ENCODE results near the gene TTI1. TPM values are rescaled to one million over a fixed set of nuclear protein-coding genes. Genes with fewer than 3 reads are reported as not detected.

The TTI1 gene
- total RNA-seq, 4 donors from 2014 or later = 4.5 to 19.5 (median 9.4) TPM

DNA sequence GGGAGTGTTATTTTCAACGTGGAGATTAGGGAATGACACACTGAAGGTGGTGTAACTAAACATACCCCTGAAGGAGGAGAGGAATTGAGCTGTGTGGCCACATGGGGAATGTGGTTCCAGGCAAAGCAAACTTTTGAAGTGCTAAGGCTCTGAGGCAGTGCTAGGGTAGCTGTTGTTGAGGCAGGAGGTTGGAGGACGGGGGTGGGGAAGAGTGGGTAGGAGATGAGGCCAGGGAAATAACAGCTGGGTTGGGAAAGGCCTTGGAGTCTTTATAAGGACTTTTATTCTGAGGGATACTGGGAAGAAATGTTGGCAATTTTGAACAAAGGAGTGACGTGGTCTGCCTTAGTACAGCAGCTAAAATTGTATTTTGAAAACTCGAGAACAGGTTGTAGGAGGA, 13.3 kb upstream of the TTI1 start:
- Histone ChIP-seq H3K27me3 (no peaks in the 10 kb centered on the region), H3K4me3 (no peak overlapping the region), H3K9me3 (no peaks in the 10 kb centered on the region), H3K27ac (no peak overlapping the region), H3K36me3 (peaks cover 0 to 25% (median 5%) of the 10 kb centered on the region in 4 donors), H3K4me1 (no peaks in the 10 kb centered on the region)
- DNase-seq = no peak
- WGBS, 2 donors (ENCODE audit: low coverage in 1 of 2) = 77 to 86% methylated on average over 4 of the region's 4 CpGs
- intact Hi-C loops (cut with DNase I; ENCODE audit: low total_unique reads) (no loop called here), in situ Hi-C loops (cut with MboI; ENCODE audit: low pct_ligation_motif_present in 1 of 4, low pct_unique_long_range_greater_than_20kb in 1 of 4, low sequenced_read_pairs in 3 of 4) (no loop called here)
- TF ChIP-seq POLR2A (IDR thresholded peaks at IDR 0.05) = no peak
- no peak for TF ChIP-seq POLR2AphosphoS5 (IDR thresholded peaks at IDR 0.05)

DNA sequence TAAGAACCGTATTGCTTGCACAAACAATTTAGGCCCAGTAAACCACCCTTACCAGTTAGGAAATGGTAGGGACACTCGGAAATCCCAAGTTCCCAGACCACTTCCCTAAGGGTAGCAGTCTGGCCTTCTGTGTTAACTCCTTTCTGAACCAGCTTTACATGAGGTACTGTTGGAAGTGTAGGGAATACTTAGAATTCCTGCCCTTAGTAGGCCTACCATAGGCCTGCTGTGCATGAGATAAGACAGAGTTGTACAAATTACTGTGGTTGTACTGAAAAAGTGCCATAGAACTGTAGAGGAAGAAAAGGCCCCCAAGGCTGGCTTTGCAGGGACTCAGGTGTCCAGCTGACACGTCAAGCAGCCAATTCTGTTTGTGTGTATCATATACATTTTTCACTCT, 11.4 kb upstream of the TTI1 start:
- TF ChIP-seq POLR2A (IDR thresholded peaks at IDR 0.05) = no peak
- no peak for TF ChIP-seq POLR2AphosphoS5 (IDR thresholded peaks at IDR 0.05)
- TF ChIP-seq, protein P1, sequence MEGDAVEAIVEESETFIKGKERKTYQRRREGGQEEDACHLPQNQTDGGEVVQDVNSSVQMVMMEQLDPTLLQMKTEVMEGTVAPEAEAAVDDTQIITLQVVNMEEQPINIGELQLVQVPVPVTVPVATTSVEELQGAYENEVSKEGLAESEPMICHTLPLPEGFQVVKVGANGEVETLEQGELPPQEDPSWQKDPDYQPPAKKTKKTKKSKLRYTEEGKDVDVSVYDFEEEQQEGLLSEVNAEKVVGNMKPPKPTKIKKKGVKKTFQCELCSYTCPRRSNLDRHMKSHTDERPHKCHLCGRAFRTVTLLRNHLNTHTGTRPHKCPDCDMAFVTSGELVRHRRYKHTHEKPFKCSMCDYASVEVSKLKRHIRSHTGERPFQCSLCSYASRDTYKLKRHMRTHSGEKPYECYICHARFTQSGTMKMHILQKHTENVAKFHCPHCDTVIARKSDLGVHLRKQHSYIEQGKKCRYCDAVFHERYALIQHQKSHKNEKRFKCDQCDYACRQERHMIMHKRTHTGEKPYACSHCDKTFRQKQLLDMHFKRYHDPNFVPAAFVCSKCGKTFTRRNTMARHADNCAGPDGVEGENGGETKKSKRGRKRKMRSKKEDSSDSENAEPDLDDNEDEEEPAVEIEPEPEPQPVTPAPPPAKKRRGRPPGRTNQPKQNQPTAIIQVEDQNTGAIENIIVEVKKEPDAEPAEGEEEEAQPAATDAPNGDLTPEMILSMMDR (IDR thresholded peaks at IDR 0.05) = no peak
- no peak for TF ChIP-seq EP300 (IDR thresholded peaks at IDR 0.05; ENCODE audit: low read depth)
- no peaks in the 10 kb centered on the region for H3K4me1 ChIP-seq
- no peak overlapping the region for H3K4me3 ChIP-seq
- WGBS, 2 donors (ENCODE audit: low coverage in 1 of 2) = 92% methylated on average over 3 of the region's 3 CpGs; no CpG with 5 or more reads in 1 of the 2 donors
- in situ Hi-C loops (cut with MboI; ENCODE audit: low pct_ligation_motif_present in 1 of 4, low pct_unique_long_range_greater_than_20kb in 1 of 4, low sequenced_read_pairs in 3 of 4) = no loop called here
- H3K36me3 ChIP-seq = peaks cover 0 to 37% (median 5%) of the 10 kb centered on the region in 4 donors
- H3K9me3 ChIP-seq = no peaks in the 10 kb centered on the region
- H3K27me3 ChIP-seq = no peaks in the 10 kb centered on the region
- DNase-seq = no peak
- intact Hi-C loops (cut with DNase I; ENCODE audit: low total_unique reads) = no loop called here
- no peak overlapping the region for H3K27ac ChIP-seq

DNA sequence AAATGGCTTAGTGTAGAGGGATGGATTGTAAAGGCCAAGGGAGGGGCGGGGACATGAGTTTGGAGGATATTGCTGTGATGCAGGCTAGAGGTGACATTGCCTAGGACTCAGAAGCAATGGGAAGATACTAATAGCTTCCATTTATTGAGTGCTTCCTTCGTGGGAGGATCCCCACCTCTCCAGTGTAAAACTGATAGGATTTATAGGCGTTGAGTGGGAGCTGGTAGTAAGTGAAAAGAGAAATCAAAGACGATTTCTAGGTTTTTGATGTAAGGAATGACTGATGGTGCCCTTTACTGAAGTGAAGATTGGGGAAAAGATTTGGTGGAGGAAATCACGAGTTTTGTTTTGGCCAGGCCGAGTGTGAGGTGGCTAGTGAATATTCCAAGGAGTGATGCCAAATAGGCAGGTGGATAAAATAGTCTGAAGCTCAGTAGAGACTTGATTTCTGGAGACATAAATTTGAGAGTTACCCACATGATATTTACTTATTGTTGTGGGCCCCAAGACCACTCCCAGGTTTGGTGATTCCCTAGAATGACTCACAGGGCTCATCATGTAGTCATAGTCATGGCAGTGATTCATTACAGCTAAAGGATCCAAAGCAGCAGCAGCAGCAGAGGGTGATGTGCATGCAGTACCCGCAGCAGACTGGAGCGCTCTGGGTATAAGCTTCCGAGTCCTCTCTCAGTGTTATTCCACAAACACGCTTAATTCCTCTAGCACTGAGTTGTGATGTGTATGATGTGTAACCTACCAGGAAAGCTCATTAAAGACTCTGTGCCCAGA, 10.4 kb upstream of the TTI1 start:
- H3K27me3 ChIP-seq = no peaks in the 10 kb centered on the region
- H3K27ac ChIP-seq = no peak overlapping the region
- H3K9me3 ChIP-seq = no peaks in the 10 kb centered on the region
- H3K4me3 ChIP-seq = no peak overlapping the region
- no peak for DNase-seq
- no peaks in the 10 kb centered on the region for H3K4me1 ChIP-seq
- intact Hi-C loops (cut with DNase I; ENCODE audit: low total_unique reads) (no loop called here), in situ Hi-C loops (cut with MboI; ENCODE audit: low pct_ligation_motif_present in 1 of 4, low pct_unique_long_range_greater_than_20kb in 1 of 4, low sequenced_read_pairs in 3 of 4) (no loop called here)
- no peak for TF ChIP-seq EP300 (IDR thresholded peaks at IDR 0.05; ENCODE audit: low read depth)
- TF ChIP-seq, protein P1 (IDR thresholded peaks at IDR 0.05) = no peak
- no peak for TF ChIP-seq POLR2AphosphoS5 (IDR thresholded peaks at IDR 0.05)
- TF ChIP-seq POLR2A (IDR thresholded peaks at IDR 0.05) = no peak
- H3K36me3 ChIP-seq = peaks cover 0 to 35% (median 5%) of the 10 kb centered on the region in 4 donors
- WGBS, 2 donors (ENCODE audit: low coverage in 1 of 2) = 85 to 91% methylated on average over 6 to 10 of the region's 10 CpGs

DNA sequence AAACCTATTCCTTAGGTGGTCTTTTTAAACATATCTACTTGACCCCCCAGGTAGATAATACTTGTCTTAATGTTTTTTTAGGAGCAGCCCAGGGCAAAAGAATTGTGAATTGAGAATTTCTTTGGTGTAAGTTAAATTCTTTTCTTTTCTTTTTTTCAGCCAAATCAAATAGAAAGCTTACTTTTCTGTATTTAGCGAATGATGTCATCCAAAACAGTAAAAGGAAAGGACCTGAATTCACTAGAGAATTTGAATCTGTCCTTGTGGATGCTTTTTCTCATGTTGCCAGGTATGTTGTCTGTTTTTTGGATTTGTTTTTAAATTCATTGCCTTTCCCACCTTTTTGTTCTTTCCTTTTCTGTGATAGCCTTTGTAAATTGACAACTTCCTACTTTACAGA, 7.0 kb upstream of the TTI1 start:
- no peak for DNase-seq
- Histone ChIP-seq H3K9me3 (no peaks in the 10 kb centered on the region), H3K27me3 (no peaks in the 10 kb centered on the region), H3K27ac (no peak overlapping the region), H3K36me3 (peaks cover 0 to 29% (median 5%) of the 10 kb centered on the region in 4 donors), H3K4me3 (no peak overlapping the region), H3K4me1 (peaks cover 0 to 22% (median 14%) of the 10 kb centered on the region in 4 donors)
- TF ChIP-seq POLR2AphosphoS5 (IDR thresholded peaks at IDR 0.05) (no peak), POLR2A (IDR thresholded peaks at IDR 0.05) (no peak)
- in situ Hi-C loops (cut with MboI; ENCODE audit: low pct_ligation_motif_present in 1 of 4, low pct_unique_long_range_greater_than_20kb in 1 of 4, low sequenced_read_pairs in 3 of 4) (no loop called here), intact Hi-C loops (cut with DNase I; ENCODE audit: low total_unique reads) (no loop called here)
- WGBS, 2 donors (ENCODE audit: low coverage in 1 of 2) = 49 to 100% methylated on average over 1 of the region's 1 CpG

DNA sequence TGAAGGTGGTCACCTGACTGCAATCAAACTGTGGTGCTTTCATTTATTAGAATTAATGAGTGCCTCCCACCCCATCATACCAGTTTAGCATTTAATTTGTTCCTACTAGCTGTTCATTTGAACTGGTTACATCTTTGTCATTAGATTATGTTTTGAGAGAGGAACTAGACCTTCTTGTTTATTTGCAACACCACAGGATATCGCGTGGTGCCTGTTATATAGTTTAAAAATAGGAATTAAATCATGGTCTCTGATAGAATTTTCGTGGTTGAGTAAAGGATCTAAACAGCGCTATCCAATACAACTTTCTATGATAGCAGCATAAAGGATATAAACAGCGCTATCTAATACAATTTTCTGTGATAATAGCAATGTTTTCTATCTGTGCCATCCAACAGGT, 3.1 kb upstream of the TTI1 start:
- intact Hi-C loops (cut with DNase I; ENCODE audit: low total_unique reads) (no loop called here), in situ Hi-C loops (cut with MboI; ENCODE audit: low pct_ligation_motif_present in 1 of 4, low pct_unique_long_range_greater_than_20kb in 1 of 4, low sequenced_read_pairs in 3 of 4) (no loop called here)
- Histone ChIP-seq H3K4me3 (no peak overlapping the region), H3K4me1 (peaks cover 15 to 46% (median 35%) of the 10 kb centered on the region in 4 donors), H3K36me3 (peaks cover 0 to 11% (median 4%) of the 10 kb centered on the region in 4 donors), H3K27ac (no peak overlapping the region), H3K27me3 (no peaks in the 10 kb centered on the region), H3K9me3 (no peaks in the 10 kb centered on the region)
- TF ChIP-seq, protein P1 (IDR thresholded peaks at IDR 0.05) = no peak
- TF ChIP-seq POLR2AphosphoS5 (IDR thresholded peaks at IDR 0.05) (no peak), POLR2A (IDR thresholded peaks at IDR 0.05) (no peak), EP300 (IDR thresholded peaks at IDR 0.05; ENCODE audit: low read depth) (no peak)
- 77 to 88% methylated on average over 5 of the region's 5 CpGs for WGBS, 2 donors (ENCODE audit: low coverage in 1 of 2)
- DNase-seq = no peak
